BJ (cell line): ENCODE measurements around the gene RSPH10B2. TPM values are rescaled to one million over a fixed set of nuclear protein-coding genes. Genes with fewer than 3 reads are reported as not detected.
A peak's percentile ranks its signal among the peaks of the same experiment; 100 is the strongest.
"Not testable (repeated sequence)": the region's sequence is repeated elsewhere in the genome, so short reads cannot be mapped to it uniquely, and the experiment has no call there.

Source experiments
- CTCF ChIA-PET: fragments of 350-600 bp; formaldehyde crosslinking; extraction: SDS; loops from one replicate; lab custom pipeline; 2021; ENCODE audit warnings: antibody characterized with exemption, inconsistent platforms; lab: Yijun Ruan, JAX
- POLR2A ChIA-PET: fragments of 300-600 bp; sonication (Branson Sonifier 250); formaldehyde crosslinking; extraction: SDS; loops from one replicate; lab custom pipeline; 2021; ENCODE audit warnings: antibody characterized with exemption; lab: Charles Lee
- DNase-seq: peaks from one replicate; pipeline ENCODE4 v3.0.0-alpha.2; 2011; ENCODE audit warnings: low read depth
- H3K27me3 ChIP-seq: 2 replicates; pipeline ENCODE4 v1.6.0; 2011; ENCODE audit warnings: low read length; ENCODE audit not compliant: control insufficient read depth, insufficient read depth
- H3K36me3 ChIP-seq: 2 replicates; pipeline ENCODE4 v1.5.1; 2011; ENCODE audit warnings: low read length; ENCODE audit not compliant: control insufficient read depth, insufficient read depth
- H3K4me3 ChIP-seq: 2 replicates; pipeline ENCODE4 v1.5.1; 2011; ENCODE audit warnings: low read depth, mild to moderate bottlenecking, control low read depth, low read length
- polyA plus RNA-seq: library from polyadenylated mRNA; depleted of rRNA; stranded (reverse); fragments of >200 nt; gene quantifications from 2 replicates; pipeline ENCODE4 v1.2.3, GENCODE V29; 2011

RSPH10B2 gene
- polyA plus RNA-seq, 1 experiment, result not detected

- POLR2A ChIA-PET, H3K36me3 ChIP-seq, DNase-seq, CTCF ChIA-PET, H3K27me3 ChIP-seq, H3K4me3 ChIP-seq: not testable (repeated sequence)
Measured at GRCh38 chr7:6794276-6794675, 40.4 kb downstream of the RSPH10B2 start.

GRCh38 chr7:6797218-6797617 lies 43.3 kb downstream of the RSPH10B2 start:
- H3K27me3 ChIP-seq, POLR2A ChIA-PET, DNase-seq, H3K36me3 ChIP-seq, CTCF ChIA-PET, H3K4me3 ChIP-seq: not testable (repeated sequence)

GRCh38 chr7:6798047-6798446 lies 44.1 kb downstream of the RSPH10B2 start:
- DNase-seq, H3K4me3 ChIP-seq, H3K27me3 ChIP-seq, H3K36me3 ChIP-seq, CTCF ChIA-PET, POLR2A ChIA-PET: not testable (repeated sequence)

- DNase-seq, POLR2A ChIA-PET, CTCF ChIA-PET, H3K36me3 ChIP-seq, H3K4me3 ChIP-seq, H3K27me3 ChIP-seq: not testable (repeated sequence)
Measured at GRCh38 chr7:6799887-6800286, 46.0 kb downstream of the RSPH10B2 start.

GRCh38 chr7:6800331-6800730 lies 46.4 kb downstream of the RSPH10B2 start:
- DNase-seq, CTCF ChIA-PET, H3K27me3 ChIP-seq, H3K4me3 ChIP-seq, H3K36me3 ChIP-seq, POLR2A ChIA-PET: not testable (repeated sequence)

GRCh38 chr7:6807393-6807918 lies 53.6 kb downstream of the RSPH10B2 start:
- CTCF ChIA-PET, DNase-seq, POLR2A ChIA-PET: not testable (repeated sequence)

GRCh38 chr7:6807959-6808358 lies 54.1 kb downstream of the RSPH10B2 start:
- CTCF ChIA-PET, H3K4me3 ChIP-seq, DNase-seq, H3K36me3 ChIP-seq, POLR2A ChIA-PET, H3K27me3 ChIP-seq: not testable (repeated sequence)

More at GRCh38 chr7:6807393-6807918, 53.6 kb downstream of the RSPH10B2 start:
- H3K36me3 ChIP-seq, H3K4me3 ChIP-seq, H3K27me3 ChIP-seq: not testable (repeated sequence)

- H3K36me3 ChIP-seq, DNase-seq, H3K4me3 ChIP-seq, CTCF ChIA-PET, H3K27me3 ChIP-seq, POLR2A ChIA-PET: not testable (repeated sequence)
Measured at GRCh38 chr7:6813011-6813410, 59.1 kb downstream of the RSPH10B2 start.

- H3K4me3 ChIP-seq, CTCF ChIA-PET, POLR2A ChIA-PET, DNase-seq, H3K36me3 ChIP-seq, H3K27me3 ChIP-seq: not testable (repeated sequence)
Measured at GRCh38 chr7:6815470-6815869, 61.6 kb downstream of the RSPH10B2 start.

GRCh38 chr7:6821622-6822021 lies 67.7 kb downstream of the RSPH10B2 start:
- POLR2A ChIA-PET, H3K36me3 ChIP-seq, H3K4me3 ChIP-seq, CTCF ChIA-PET, H3K27me3 ChIP-seq, DNase-seq: not testable (repeated sequence)

GRCh38 chr7:6825236-6826125 lies 71.6 kb downstream of the RSPH10B2 start:
- CTCF ChIA-PET, DNase-seq, POLR2A ChIA-PET, H3K36me3 ChIP-seq, H3K27me3 ChIP-seq: not testable (repeated sequence)
- peak overlapping the region; percentile 24 for H3K4me3 ChIP-seq
